Measurements from ENCODE around the gene JAG1.
"Not testable (repeated sequence)": the region's sequence is repeated elsewhere in the genome, so short reads cannot be mapped to it uniquely, and the experiment has no call there.

The JAG1 gene

DNA sequence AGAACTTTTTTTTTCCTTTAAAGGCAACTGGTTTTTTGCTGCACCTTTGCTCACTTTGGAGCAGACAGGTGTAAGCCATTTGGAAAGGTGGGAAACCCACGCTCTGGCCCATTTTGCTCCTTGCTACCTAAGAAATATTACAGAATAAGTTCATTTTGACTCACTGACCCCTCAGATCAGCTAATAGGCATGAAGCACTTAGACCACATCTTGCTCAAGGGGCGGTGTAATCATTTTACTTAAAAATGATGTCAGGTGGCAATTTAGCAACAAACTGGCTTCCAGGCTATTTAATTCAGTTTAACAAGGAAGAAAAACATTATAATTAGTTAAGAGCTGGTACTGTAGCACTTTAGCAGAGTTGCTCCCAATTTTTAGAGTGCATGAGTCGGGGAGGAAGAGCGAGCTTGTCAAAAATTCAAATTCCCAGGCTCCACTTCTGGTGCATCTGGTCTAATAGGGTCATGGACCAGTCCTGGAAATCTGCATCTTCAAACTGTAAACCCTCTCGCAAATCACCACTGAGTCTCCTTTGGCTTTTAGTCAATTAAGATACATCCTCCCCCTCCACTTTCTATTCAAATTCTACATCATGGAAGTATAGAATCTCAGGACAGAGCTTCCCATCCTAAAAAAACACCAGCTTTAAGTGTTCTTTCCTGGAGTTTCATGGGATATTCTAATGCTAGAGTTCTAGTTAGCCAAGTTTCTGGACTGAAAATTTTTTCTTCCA, 38.2 kb downstream of the JAG1 start:
- DNase-seq, result no peak

DNA sequence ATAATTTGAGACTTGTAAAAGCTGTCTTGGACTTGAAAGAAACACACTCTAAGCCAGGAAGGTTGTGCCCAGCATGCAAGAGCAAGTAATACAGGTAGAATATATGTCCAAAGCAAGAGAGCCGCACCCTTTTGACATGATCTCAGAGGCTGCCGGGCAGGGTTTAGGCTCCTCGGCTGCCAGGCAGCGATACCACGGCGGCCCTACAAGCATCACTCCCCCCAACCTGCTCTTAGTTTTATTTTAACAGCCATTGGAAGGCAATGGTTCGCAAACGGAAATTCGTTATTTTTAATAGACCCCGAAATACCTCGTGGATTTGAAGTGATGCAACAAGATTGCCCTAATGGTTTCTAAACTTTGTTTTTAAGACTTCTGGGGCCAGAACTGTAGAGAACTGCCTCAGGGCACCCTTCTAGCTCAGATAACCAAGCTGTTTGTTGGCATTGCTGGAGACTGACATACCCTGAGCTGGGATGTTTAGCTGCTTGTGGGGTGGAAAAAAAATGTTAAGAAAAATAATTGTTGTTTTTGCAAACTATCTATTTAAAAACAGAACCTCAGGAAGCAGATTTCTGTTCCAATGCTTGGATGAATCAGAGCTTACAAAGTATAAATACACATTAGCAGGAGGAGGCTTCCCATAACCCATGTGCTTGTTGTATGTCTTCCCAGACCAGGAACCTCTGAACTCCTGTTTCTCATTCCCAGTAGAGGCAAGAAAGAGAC, 39.0 kb downstream of the JAG1 start:
- no peak for DNase-seq

DNA sequence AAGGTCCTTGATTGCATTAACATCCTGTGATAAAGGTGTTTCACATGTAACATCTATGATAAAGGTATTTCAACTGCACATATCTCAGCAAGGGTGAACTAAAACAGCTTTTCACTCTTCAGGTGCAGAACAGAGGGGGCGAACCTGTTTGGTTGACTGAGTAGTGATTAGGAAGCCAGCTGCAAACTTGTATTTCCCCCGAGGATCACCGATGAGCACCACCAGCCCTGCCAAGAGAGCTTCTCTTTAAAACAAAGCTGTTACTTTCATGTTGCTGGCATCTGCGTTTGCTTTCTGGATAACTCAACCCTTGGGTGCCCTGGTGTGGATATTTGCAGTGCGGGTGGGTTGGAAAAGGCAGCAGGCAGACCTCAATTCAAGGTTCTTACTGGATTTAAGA, 39.6 kb downstream of the JAG1 start:
- DNase-seq, result no peak

DNA sequence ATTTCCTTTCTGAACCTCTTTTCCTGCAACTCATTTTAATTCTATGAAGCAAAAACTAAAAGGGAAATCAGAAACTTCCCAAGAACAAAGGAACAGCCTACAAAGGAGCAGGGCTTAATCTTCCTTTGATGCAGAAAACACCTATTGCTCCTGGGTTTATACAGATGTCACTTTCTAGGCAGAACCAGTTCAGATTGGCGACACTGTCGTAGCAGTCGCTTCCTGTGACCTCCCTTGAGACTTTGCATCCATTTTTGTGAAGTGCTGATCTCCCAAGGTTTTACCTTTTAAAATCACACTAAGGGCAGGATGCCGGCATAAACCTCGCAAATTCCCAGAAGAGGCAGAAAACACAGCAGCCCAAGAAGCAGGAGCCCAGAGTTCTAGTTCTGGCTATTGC, 40.1 kb downstream of the JAG1 start:
- no peak for DNase-seq

DNA sequence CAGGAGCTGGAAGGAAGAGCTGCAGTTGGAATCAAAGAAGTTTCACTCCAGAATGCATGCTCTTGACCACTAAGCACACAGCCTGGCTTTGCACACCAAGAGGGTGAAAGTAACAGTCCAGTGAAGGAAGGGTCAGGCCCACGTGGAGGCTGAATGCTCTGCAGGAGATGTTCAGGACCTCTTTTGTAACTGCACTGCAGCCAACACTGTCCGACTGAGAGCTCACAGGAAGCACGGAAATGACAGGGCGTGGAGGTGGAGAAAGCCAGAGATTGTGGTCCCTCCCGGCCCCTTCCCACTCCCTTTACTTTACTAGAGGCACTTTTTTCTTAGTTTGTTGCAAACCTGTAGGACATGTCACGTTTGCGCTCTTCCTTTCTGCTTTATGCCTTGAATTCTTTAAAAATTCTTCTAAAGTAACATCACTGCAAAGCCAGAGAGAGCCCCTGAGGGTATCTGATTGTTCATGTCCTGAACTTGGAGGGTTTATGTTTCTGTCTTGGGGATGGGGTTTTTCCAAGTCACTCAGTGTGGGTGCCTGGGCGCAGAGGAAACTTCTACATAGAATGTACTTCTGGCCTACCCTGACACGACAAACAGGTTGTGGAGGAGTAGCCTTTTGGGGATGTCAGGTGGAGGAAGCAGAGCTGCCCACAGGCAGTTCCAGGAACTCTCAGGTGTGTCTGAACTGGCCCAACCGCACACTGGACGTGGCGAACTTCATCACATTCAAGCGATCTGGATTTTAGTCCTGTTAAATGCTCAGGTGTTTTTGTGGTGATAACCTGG, 40.9 kb downstream of the JAG1 start:
- DNase-seq, result no peak

DNA sequence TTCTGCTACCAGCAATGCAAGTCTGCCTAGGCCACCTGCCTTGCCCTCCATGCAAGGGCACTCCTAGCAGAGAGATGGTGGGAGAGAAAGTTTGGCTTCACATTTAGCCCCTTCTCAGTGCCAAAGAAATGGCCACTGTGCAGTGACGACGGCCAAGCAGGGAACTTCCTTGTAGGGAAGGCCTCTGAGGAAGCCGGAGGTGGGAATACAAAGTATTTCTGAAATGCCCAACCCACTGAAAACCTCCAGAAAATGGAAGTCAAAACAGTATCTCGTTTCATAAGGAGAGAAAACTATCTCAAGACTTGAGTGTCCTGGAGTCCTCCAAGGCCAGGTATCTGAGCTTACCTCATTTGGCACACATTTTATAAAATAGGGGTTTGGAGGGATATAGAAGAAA, 42.7 kb downstream of the JAG1 start:
- no peak for DNase-seq

DNA sequence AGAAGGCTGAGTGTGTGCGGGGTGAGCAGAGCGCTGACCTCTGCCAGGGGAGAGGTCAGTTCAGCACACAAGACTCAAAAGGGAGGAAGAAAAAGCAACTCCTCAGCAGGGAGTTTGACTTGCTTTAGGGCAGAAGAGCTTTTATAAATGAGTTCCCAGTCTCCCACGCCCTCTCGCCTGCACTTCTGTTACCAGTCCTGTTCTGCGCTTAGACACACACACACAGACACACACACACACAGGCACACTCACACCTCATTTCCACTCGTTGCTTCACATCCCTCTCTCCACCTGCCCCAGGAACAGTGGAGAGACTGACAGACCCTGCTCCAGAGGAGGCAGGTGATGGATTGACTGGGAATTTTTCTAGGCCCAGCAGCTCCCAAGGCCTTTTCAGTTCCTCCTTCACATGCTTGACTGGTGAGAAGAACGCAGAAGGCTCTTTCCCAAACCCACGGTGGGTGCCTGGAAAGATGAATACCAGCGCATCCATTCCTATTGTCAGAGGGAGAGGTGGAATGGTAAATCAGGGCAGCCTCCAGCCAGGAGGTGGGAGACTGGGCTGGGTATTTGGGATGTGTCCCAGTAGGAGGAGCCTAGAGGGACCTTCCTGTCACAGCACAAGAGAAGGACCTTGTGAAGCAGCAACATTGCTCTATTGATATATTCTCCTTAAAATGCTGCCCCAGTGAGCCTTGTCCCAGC, 43.7 kb downstream of the JAG1 start:
- no peak for DNase-seq

DNA sequence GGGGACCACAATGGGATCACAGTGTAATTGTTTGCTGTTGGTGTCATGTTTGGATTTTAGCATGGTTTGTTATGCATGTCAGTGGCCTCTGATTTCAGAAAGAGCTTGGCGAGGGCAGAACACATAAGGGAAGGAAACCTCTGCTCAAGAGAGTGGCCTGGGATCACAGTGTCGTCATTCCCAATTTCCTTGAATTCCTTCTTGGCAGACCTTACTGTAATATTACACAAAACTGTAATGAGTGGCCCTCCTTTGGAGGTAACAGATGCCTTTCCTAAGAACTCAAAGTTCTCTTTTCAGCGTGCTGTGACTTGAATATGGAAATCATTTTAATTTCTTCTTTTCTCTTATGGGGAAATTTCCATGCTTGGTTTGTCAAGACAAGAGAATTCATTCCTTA, 46.9 kb downstream of the JAG1 start:
- DNase-seq, result no peak

DNA sequence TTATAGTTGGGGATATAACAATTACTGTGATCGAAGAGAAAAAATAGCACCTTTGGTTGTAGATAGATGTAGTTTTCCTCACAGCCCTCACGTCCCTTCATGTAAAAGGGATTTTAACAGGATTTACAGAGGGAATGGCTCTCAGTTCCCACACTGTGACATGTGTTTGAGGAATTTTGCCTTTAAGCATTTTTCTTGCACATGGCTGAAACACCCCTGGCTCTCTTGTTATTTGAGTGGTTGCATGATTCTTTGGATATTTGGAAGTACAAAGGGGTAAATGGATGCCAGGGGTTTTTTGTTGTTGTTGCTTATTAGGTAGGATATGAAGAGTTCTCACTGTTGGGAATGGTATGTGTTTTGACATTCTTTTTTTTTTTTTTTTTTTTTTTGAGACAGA, 48.2 kb downstream of the JAG1 start:
- DNase-seq, result no peak

DNA sequence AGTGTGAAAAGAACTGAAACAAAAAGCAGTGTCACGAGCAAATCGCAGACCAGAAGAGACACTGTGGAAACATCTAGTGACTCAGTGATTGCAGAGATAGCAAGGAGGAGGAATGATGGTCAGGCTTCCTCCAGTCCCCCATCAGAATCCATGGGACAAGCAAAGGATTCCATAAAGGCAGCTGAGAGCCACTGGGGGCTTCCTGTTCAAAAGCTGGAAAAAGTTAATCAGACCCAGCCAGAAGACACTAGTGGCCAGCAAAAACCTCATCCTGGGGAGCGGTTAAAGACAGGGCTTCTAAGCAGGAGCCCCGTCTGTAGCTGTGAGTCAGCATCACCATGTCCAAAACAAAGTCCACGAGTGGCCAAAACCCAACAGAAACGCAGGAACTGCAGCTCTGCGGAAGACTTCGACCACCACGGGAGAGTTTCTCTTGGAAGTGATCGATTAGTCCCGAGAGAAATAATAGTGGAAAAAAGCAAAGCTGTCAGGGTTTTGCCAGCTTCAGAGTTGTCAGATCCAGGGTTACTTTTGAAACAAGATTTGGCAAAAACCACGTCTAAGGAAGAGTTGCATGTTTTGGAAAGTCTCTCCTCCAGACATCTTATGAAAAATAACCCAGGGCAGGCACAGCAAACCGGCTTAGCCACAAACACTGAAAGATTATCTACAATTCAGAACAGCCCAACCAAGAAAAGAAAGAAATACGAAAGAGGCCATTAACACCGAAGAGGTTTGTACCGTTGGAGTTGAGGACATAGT, 51.0 kb downstream of the JAG1 start:
- DNase-seq, result no peak

DNA sequence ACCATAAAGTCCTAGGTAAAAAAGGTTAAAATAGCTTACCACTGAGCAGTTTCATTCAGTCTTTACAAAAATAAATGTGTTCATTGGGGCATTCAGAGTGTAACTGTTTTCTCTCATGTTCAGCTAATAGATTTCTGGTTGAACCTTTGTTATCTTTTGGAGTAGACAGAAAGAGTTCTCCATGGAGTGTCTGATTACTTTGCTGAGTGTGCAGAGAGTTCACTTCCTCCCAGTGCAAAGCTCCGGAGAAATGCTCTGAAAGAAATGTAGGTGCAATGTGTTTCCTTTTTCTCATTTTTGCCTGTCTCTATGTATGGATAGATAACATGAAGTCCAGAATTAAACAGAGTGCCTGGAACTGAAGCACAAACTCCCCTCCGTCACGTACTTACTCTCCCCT, 52.6 kb downstream of the JAG1 start:
- no peak for DNase-seq

DNA sequence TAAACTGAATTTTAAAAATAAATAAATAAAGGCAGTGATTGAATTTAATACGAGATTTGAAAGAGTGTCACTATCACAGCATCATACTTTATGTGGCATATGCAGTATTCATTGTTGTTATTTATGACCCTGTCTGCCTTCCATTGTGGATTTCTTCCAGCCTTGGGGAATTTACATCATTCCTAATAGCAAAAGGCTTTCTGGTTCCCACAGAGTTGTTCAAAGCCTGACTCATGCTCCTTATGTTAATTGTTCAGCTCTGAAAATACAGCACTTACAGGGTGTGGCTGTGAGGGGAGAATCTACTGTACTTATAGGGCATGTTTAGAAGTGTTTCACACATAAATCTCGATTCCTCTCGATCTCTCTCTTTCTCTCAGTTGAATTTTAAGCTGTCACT, 54.4 kb downstream of the JAG1 start:
- DNase-seq, result peak; percentile 15

DNA sequence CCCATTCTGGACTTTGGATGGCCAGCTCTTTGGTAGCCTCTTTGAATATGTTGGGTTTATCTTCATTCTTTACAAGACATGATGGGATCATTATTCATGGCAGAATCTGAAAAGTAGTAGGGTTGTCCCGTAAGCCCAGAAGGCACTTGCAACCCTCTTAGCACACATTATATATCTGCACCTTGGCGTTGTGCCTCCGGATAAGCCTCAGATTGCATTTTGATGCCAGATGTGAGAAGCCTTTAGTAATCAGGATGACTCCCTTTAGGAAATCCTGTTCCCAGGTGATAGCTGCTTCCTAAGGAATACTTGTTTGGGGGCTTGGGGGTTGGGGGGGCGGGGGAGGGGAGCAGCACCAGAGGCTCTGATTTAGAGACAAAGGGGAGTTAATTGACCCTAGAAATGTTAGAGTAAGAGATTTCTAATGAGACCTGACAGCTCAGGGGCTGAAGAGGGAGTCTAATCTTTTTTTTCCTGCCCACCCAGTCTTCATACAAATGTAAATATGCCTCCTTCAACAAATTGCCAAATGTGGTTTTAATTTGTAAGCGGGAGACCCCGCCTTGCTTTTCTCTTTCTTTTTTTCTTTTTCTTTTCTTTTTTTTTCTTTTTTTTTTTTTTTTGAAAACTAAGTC, 55.1 kb downstream of the JAG1 start:
- no peak for DNase-seq

DNA sequence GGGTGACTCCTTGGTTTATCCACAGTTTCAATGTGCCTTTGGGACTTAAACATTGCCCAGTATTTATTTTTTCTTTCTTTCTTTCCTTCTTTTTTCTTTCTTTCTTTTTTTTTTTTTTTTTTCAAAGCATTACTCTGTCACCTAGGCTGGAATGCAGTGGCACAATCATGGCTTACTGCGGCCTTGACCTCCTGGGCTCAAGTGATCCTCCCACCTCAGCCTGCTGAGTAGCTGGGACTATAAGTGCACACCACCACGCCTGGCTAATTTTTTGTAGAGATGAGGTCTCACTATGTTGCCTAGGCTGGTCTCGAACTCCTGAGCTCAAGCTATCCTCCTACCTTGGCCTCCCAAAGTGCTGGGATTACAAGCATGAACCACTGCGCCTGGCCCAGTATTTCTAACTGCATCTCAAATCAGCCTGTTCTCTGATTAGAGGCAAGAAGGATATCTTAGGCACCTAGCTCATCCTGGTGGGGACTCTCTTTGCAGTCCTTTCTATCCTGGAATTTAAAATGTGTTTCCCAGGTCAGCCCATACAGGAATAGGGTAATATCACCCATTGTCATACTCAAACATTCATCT, 56.2 kb downstream of the JAG1 start:
- DNase-seq, result not testable (repeated sequence)

DNA sequence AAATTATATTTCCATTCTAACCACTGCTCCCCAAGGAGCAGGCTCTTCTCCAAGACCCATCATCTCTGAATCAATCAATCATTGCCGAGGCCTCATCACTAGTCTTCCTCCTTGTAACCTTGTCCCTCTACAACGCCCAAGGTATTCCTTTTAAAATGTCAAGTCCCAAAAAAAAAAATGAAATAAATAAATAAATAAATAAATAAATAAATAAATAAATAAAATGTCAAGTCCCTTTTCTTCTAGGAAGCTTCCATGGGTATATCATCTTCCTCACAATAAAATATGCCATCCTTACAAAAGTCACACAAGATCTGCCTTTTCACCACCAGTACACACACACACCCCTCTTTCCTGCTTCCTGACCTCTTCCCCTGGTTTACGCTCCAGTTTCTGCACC, 57.6 kb downstream of the JAG1 start:
- no peak for DNase-seq

DNA sequence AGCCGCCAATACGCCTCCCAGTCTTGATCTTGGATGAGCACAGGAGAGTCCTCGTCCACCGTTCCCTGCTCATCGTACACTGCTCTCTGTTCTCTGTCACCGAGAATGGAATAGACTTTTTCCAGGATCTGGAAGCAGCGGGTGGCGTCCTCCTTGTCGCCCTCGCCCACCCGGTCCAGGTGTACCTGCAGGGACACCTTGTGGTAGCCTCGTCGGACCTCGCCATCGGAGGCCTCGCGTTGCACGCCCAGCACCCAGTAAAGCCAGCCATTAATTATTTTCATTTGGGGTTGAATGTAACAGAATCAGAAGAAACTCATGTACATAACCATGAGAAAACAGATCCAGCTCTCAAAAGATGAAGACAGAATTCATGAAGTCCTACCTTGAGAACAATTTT, 59.9 kb downstream of the JAG1 start:
- DNase-seq, result no peak

DNA sequence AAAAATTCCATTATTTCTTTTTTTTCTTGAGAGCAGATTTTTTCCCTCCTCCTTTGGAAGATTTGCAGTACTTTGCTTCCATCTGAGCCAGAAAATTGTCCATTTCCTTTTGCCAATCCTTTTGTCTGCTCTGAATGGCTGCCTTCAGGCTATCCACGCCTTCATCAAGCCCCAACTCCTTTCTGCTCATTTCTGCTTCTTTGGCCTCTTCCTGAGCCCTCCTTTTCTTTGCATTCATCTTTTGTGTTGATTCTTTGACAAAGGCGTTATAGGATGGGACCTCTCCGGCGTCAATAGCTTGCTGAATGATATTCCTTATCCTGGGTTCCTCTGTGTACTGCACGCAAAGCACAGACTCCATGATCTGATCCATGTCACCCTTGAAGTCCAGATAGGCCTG, 60.4 kb downstream of the JAG1 start:
- not testable (repeated sequence) for DNase-seq

DNA sequence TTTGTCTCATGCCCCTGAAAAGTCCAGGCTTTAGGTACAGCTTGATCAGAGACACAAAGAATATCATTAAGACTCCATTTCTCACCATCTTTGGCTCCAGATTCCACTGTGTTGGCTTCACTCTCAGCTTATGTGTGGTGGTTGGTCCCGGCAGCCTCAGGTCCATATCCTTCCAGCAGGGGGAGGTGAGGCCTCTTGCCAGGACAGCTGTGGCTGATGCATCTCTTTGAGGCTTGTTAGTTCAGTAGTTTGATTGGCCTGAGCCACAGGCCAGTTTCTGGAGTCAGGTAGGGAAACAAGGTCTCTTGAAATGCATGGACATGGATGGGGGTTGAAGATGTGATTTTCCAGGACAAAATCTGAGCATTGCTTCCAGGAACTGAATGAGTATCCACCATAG, 62.4 kb downstream of the JAG1 start:
- no peak for DNase-seq

DNA sequence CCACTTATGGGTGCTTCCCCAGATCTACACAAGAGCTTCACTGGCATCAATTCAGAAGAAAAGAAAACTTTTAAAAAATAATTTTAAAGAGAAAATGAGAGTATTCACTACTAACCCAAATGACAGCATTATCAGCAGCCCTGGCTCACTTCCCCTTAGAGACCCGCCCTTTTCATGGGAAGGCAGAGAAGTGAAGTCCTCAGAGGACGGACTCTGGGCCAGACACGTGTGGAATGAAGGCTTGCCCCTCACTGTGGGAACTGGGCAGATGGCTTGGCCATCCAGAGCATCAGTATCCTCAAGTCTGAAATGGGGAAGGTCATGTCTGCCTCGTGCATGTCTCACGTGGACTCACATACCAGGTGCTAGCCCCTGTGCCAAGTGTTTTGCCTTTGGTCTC, 63.5 kb downstream of the JAG1 start:
- DNase-seq, result no peak

DNA sequence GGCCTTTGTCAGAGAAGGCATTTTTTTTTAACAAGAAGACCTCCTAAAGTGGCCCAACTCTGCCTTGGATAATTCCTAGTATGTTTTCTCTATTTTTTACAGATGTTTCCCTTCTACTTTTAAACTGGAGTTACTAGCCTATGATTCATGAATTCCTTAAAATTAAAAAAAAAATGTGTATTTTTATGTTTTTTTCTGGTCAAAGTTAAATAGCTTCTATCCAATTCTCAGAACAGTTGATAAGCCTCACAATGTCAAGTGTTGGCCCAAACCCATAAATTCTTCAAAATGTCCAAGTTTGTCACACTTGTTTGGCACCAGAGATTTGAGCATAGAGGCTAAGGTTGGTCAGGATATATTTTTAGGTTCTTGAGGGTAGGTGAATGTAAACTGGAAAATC, 64.0 kb downstream of the JAG1 start:
- no peak for DNase-seq

DNA sequence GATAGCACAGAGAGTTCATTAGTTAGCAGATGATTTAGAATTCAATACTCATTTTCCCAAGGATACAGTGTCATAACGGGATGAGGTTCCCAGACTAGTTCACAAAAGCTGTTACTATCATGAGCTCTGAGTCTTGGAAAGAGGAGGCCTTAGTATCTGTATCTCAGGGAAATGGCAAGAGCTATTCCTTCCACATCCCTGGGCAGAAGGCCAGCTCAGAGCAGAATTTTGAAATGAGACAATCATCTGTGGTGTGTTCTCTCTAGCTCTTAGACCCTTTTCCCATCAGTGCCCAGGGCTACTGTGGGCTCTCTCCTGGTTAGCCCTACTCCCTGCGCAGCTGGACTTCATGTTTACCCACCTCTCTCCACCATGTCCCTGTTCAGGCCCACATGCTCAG, 64.5 kb downstream of the JAG1 start:
- DNase-seq, result no peak
